GM18498 (cell line): Measurements from ENCODE around the gene TCERG1.
A peak's percentile ranks its signal among the peaks of the same experiment; 100 is the strongest.
"Not testable (repeated sequence)": the region's sequence is repeated elsewhere in the genome, so short reads cannot be mapped to it uniquely, and the experiment has no call there.

Experiments used
- ATAC-seq: cut with Tn5 transposase; IDR thresholded peaks from one replicate; pipeline ENCODE4 v1.9.1; 2021; ENCODE audit warnings: mild to moderate bottlenecking, moderate library complexity; ENCODE audit not compliant: unreplicated experiment

The TCERG1 gene

GRCh38 chr5:146519554-146519953 lies 72.4 kb downstream of the TCERG1 start:
- ATAC-seq: no peak

GRCh38 chr5:146520731-146521130 lies 73.6 kb downstream of the TCERG1 start:
- ATAC-seq: no peak

GRCh38 chr5:146521403-146522106 lies 74.4 kb downstream of the TCERG1 start:
- ATAC-seq: no peak

GRCh38 chr5:146523698-146524097 lies 76.6 kb downstream of the TCERG1 start:
- no peak for ATAC-seq

- no peak for ATAC-seq
Observed at GRCh38 chr5:146527785-146528184, 80.7 kb downstream of the TCERG1 start.

- no peak for ATAC-seq
Observed at GRCh38 chr5:146528236-146528635, 81.1 kb downstream of the TCERG1 start.

- peak; percentile 66 for ATAC-seq
Observed at GRCh38 chr5:146529984-146530383, 82.9 kb downstream of the TCERG1 start.

GRCh38 chr5:146533260-146533857 lies 86.2 kb downstream of the TCERG1 start:
- peak; percentile 96 for ATAC-seq

- no peak for ATAC-seq
Observed at GRCh38 chr5:146533882-146534281, 86.7 kb downstream of the TCERG1 start.

- ATAC-seq: no peak
Observed at GRCh38 chr5:146538432-146538831, 91.3 kb downstream of the TCERG1 start.

GRCh38 chr5:146539973-146540372 lies 92.8 kb downstream of the TCERG1 start:
- ATAC-seq: no peak

GRCh38 chr5:146540414-146540813 lies 93.3 kb downstream of the TCERG1 start:
- ATAC-seq: no peak

GRCh38 chr5:146541958-146542849 lies 95.1 kb downstream of the TCERG1 start:
- peak; percentile 99 for ATAC-seq

GRCh38 chr5:146544232-146544631 lies 97.1 kb downstream of the TCERG1 start:
- ATAC-seq: no peak

GRCh38 chr5:146548781-146549449 lies 101.8 kb downstream of the TCERG1 start:
- no peak for ATAC-seq

GRCh38 chr5:146549615-146550014 lies 102.5 kb downstream of the TCERG1 start:
- ATAC-seq: no peak

GRCh38 chr5:146553446-146553845 lies 106.3 kb downstream of the TCERG1 start:
- ATAC-seq: no peak

- ATAC-seq: not testable (repeated sequence)
Observed at GRCh38 chr5:146556884-146557283, 109.8 kb downstream of the TCERG1 start.

- no peak for ATAC-seq
Observed at GRCh38 chr5:146560205-146560812, 113.2 kb downstream of the TCERG1 start.
